Measurements from ENCODE around the gene OR13G1. TPM values are rescaled to one million over a fixed set of nuclear protein-coding genes. Genes with fewer than 3 reads are reported as not detected.

The OR13G1 gene
- not detected for total RNA-seq
- not detected for polyA plus RNA-seq (2013, experiment 1 of 2)
- polyA plus RNA-seq (2013, experiment 2 of 2): not detected
- long read RNA-seq, experiment 1: 0 reads
- long read RNA-seq, experiment 2: 0 reads
- long read RNA-seq, experiment 3: 0 reads
- long read RNA-seq, experiment 4: 0 reads

- Mint-ChIP-seq H3K27me3 (ENCODE audit: insufficient read depth) (no peaks in the 10 kb centered on the region), H3K27ac (no peak within 1 kb of the TSS), H3K36me3 (ENCODE audit: low read depth) (no peaks in the 10 kb centered on the region), H3K4me3 (no peak within 1 kb of the TSS), H3K9me3 (no peaks in the 10 kb centered on the region), H3K4me1 (no peaks in the 10 kb centered on the region)
- TF ChIP-seq CTCF (conservative IDR thresholded peaks at IDR 0.05): no peak
- no peak within 1 kb of the TSS for H3K9ac ChIP-seq (ENCODE audit: extremely low read depth, low read length, poor library complexity, severe bottlenecking)
- WGBS, 2 experiments (ENCODE audit: insufficient coverage in 1 of 2, insufficient read length in 1 of 2): 72 to 100% methylated on average over 1 of the region's 1 CpG
- H3K27ac ChIP-seq (ENCODE audit: low read depth, low read length): no peak within 1 kb of the TSS
- no peaks in the 10 kb centered on the region for H3K9me3 ChIP-seq (ENCODE audit: control insufficient read depth, low read length)
- no peak within 1 kb of the TSS for H3K4me3 ChIP-seq (ENCODE audit: low read length)
- H3K36me3 ChIP-seq (ENCODE audit: control insufficient read depth, insufficient read depth, low read length): no peaks in the 10 kb centered on the region
- no peak for DNase-seq
- H3K4me1 ChIP-seq (ENCODE audit: control insufficient read depth, insufficient read depth, low read length): no peaks in the 10 kb centered on the region
- H3K27me3 ChIP-seq (ENCODE audit: control insufficient read depth, insufficient read depth, low read length, poor library complexity, severe bottlenecking): no peaks in the 10 kb centered on the region
Measured at GRCh38 chr1:247679639-247680038, at the start of gene OR13G1. Gene OR13G1, minus strand, starts transcription at chr1:247679739. Its CDS starts 6,698 bp downstream, at chr1:247673041.

- no peaks in the 10 kb centered on the region for H3K27me3 ChIP-seq (ENCODE audit: control insufficient read depth, insufficient read depth, low read length, poor library complexity, severe bottlenecking)
- H3K9me3 ChIP-seq (ENCODE audit: control insufficient read depth, low read length): peaks cover 70% of the 10 kb centered on the region
- H3K9ac ChIP-seq (ENCODE audit: extremely low read depth, low read length, poor library complexity, severe bottlenecking): no peak overlapping the region
- H3K27ac ChIP-seq (ENCODE audit: low read depth, low read length): no peak overlapping the region
- DNase-seq: no peak
- H3K36me3 Mint-ChIP-seq (ENCODE audit: low read depth): peaks cover 2% of the 10 kb centered on the region
- no peak for TF ChIP-seq CTCF (conservative IDR thresholded peaks at IDR 0.05)
- no peaks in the 10 kb centered on the region for H3K36me3 ChIP-seq (ENCODE audit: control insufficient read depth, insufficient read depth, low read length)
- no peaks in the 10 kb centered on the region for H3K4me1 ChIP-seq (ENCODE audit: control insufficient read depth, insufficient read depth, low read length)
- H3K27me3 Mint-ChIP-seq (ENCODE audit: insufficient read depth): peaks cover 4% of the 10 kb centered on the region
- no peak overlapping the region for H3K4me3 ChIP-seq (ENCODE audit: low read length)
- 77 to 80% methylated on average over 1 to 4 of the region's 4 CpGs for WGBS, 2 experiments (ENCODE audit: insufficient coverage in 1 of 2, insufficient read length in 1 of 2)
- H3K9me3 Mint-ChIP-seq: peaks cover 32% of the 10 kb centered on the region
- no peak overlapping the region for H3K4me3 Mint-ChIP-seq
- H3K4me1 Mint-ChIP-seq: peaks cover 5% of the 10 kb centered on the region
- H3K27ac Mint-ChIP-seq: no peak overlapping the region
Measured at GRCh38 chr1:247721222-247721621, 41.7 kb upstream of the OR13G1 start.

- no peak within 1 kb of the TSS for H3K4me3 Mint-ChIP-seq
- peaks cover 74% of the 10 kb centered on the region for H3K9me3 ChIP-seq (ENCODE audit: control insufficient read depth, low read length)
- H3K4me1 ChIP-seq (ENCODE audit: control insufficient read depth, insufficient read depth, low read length): no peaks in the 10 kb centered on the region
- H3K27ac Mint-ChIP-seq: no peak within 1 kb of the TSS
- no peak within 1 kb of the TSS for H3K4me3 ChIP-seq (ENCODE audit: low read length)
- no peaks in the 10 kb centered on the region for H3K36me3 ChIP-seq (ENCODE audit: control insufficient read depth, insufficient read depth, low read length)
- TF ChIP-seq CTCF (conservative IDR thresholded peaks at IDR 0.05): no peak
- WGBS, 2 experiments (ENCODE audit: insufficient coverage in 1 of 2, insufficient read length in 1 of 2): 78% methylated on average over 3 of the region's 3 CpGs; no CpG with 5 or more reads in 1 of the 2 experiments
- H3K9ac ChIP-seq (ENCODE audit: extremely low read depth, low read length, poor library complexity, severe bottlenecking): no peak within 1 kb of the TSS
- no peak within 1 kb of the TSS for H3K27ac ChIP-seq (ENCODE audit: low read depth, low read length)
- peaks cover 29% of the 10 kb centered on the region for H3K9me3 Mint-ChIP-seq
- H3K4me1 Mint-ChIP-seq: no peaks in the 10 kb centered on the region
- H3K27me3 ChIP-seq (ENCODE audit: control insufficient read depth, insufficient read depth, low read length, poor library complexity, severe bottlenecking): no peaks in the 10 kb centered on the region
- no peaks in the 10 kb centered on the region for H3K36me3 Mint-ChIP-seq (ENCODE audit: low read depth)
- no peak for DNase-seq
- H3K27me3 Mint-ChIP-seq (ENCODE audit: insufficient read depth): no peaks in the 10 kb centered on the region
Measured at GRCh38 chr1:247716546-247716945, 37.0 kb upstream of the OR13G1 start, which contains the start of gene OR6F1. Gene OR6F1, minus strand, starts transcription at chr1:247716646. Its CDS starts 3,891 bp downstream, at chr1:247712755.
